Activated T-cell treated with anti-CD3 and anti-CD28 coated beads, Interleukin-2, amount 50 U/mL, for 4 hours (primary cell): ENCODE results near the gene HAX1. TPM values are rescaled to one million over a fixed set of nuclear protein-coding genes. Genes with fewer than 3 reads are reported as not detected.
"Not testable (repeated sequence)": the region's sequence is repeated elsewhere in the genome, so short reads cannot be mapped to it uniquely, and the experiment has no call there.

Experiments
- ATAC-seq, 2 donors: fragments of 200-7000 bp; cut with Tn5 transposase; one replicate each; pipeline ENCODE4 v1.10.0; 2021
- DNase-seq: peaks from one replicate; pipeline ENCODE4 v3.0.0-alpha.2; 2020
- H3K27me3 Mint-ChIP-seq: one replicate; pipeline ENCODE4 v1.8.0; 2021; ENCODE audit warnings: low read depth, mixed read lengths
- H3K36me3 Mint-ChIP-seq: one replicate; pipeline ENCODE4 v1.8.0; 2022; ENCODE audit warnings: mixed read lengths; ENCODE audit not compliant: insufficient read depth
- H3K4me1 Mint-ChIP-seq: one replicate; pipeline ENCODE4 v1.8.0; 2021; ENCODE audit warnings: low read depth, mixed read lengths
- H3K4me3 Mint-ChIP-seq: one replicate; pipeline ENCODE4 v1.8.0; 2021; ENCODE audit warnings: mild to moderate bottlenecking, moderate library complexity, mixed read lengths
- H3K9me3 Mint-ChIP-seq: one replicate; pipeline ENCODE4 v1.8.0; 2021; ENCODE audit warnings: mixed read lengths
- total RNA-seq, 3 donors: library from RNA; stranded (reverse); gene quantifications; one replicate each; pipeline ENCODE4 v1.2.1, GENCODE V29; 2021

HAX1 gene
- total RNA-seq = 100 to 1,000 TPM; 131 to 178 (median 157) TPM

- H3K4me3 Mint-ChIP-seq = peak within 1 kb of the TSS; percentile 99
- H3K27me3 Mint-ChIP-seq = no peaks in the 10 kb centered on the region
- H3K36me3 Mint-ChIP-seq = peaks cover 34% of the 10 kb centered on the region
- ATAC-seq = peak; percentile 88 to 96
- no peaks in the 10 kb centered on the region for H3K9me3 Mint-ChIP-seq
- H3K4me1 Mint-ChIP-seq = peaks cover 38% of the 10 kb centered on the region
- peak; percentile 96 for DNase-seq
Observed at GRCh38 chr1:154272217-154272998, at the start of gene HAX1. Gene HAX1, plus strand, starts transcription at chr1:154272629. Its CDS starts 95 bp downstream, at chr1:154272724.

GRCh38 chr1:154222918-154223317 lies 49.5 kb upstream of the HAX1 start:
- H3K4me3 Mint-ChIP-seq = peak overlapping the region; percentile 97
- peaks cover 41% of the 10 kb centered on the region for H3K36me3 Mint-ChIP-seq
- peaks cover 57% of the 10 kb centered on the region for H3K4me1 Mint-ChIP-seq
- no peak for ATAC-seq
- H3K27me3 Mint-ChIP-seq = no peaks in the 10 kb centered on the region
- DNase-seq = no peak
- H3K9me3 Mint-ChIP-seq = peaks cover 3% of the 10 kb centered on the region

- Mint-ChIP-seq H3K4me1 (peaks cover 52% of the 10 kb centered on the region), H3K36me3 (peaks cover 41% of the 10 kb centered on the region), H3K4me3 (peak overlapping the region; percentile 97), H3K9me3 (peaks cover 3% of the 10 kb centered on the region), H3K27me3 (no peaks in the 10 kb centered on the region)
- DNase-seq = no peak
- no peak for ATAC-seq
Observed at GRCh38 chr1:154223621-154224020, 48.8 kb upstream of the HAX1 start.

- peaks cover 3% of the 10 kb centered on the region for H3K9me3 Mint-ChIP-seq
- no peak overlapping the region for H3K4me3 Mint-ChIP-seq
- ATAC-seq (no peak), DNase-seq (no peak)
- H3K4me1 Mint-ChIP-seq = peaks cover 43% of the 10 kb centered on the region
- no peaks in the 10 kb centered on the region for H3K27me3 Mint-ChIP-seq
- H3K36me3 Mint-ChIP-seq = peaks cover 37% of the 10 kb centered on the region
Observed at GRCh38 chr1:154225370-154225769, 47.1 kb upstream of the HAX1 start.

GRCh38 chr1:154231112-154231511 lies 41.3 kb upstream of the HAX1 start:
- H3K27me3 Mint-ChIP-seq, DNase-seq, H3K4me3 Mint-ChIP-seq, H3K9me3 Mint-ChIP-seq, ATAC-seq: not testable (repeated sequence)
- Mint-ChIP-seq H3K36me3 (peaks cover 53% of the 10 kb centered on the region), H3K4me1 (peaks cover 11% of the 10 kb centered on the region)

- not testable (repeated sequence) for DNase-seq, H3K4me1 Mint-ChIP-seq, H3K9me3 Mint-ChIP-seq, ATAC-seq, H3K27me3 Mint-ChIP-seq, H3K4me3 Mint-ChIP-seq
- H3K36me3 Mint-ChIP-seq = peaks cover 58% of the 10 kb centered on the region
Observed at GRCh38 chr1:154233127-154233526, 39.3 kb upstream of the HAX1 start.

GRCh38 chr1:154236855-154237254 lies 35.6 kb upstream of the HAX1 start:
- no peaks in the 10 kb centered on the region for H3K9me3 Mint-ChIP-seq
- H3K36me3 Mint-ChIP-seq = peaks cover 66% of the 10 kb centered on the region
- no peak for ATAC-seq
- H3K4me1 Mint-ChIP-seq = peaks cover 26% of the 10 kb centered on the region
- no peak overlapping the region for H3K4me3 Mint-ChIP-seq
- no peaks in the 10 kb centered on the region for H3K27me3 Mint-ChIP-seq
- no peak for DNase-seq

GRCh38 chr1:154237435-154237834 lies 35.0 kb upstream of the HAX1 start:
- ATAC-seq = no peak
- Mint-ChIP-seq H3K27me3 (no peaks in the 10 kb centered on the region), H3K4me3 (no peak overlapping the region), H3K9me3 (no peaks in the 10 kb centered on the region), H3K4me1 (peaks cover 30% of the 10 kb centered on the region), H3K36me3 (peaks cover 68% of the 10 kb centered on the region)
- DNase-seq = no peak

- DNase-seq = no peak
Observed at GRCh38 chr1:154237880-154238506, 34.4 kb upstream of the HAX1 start.

GRCh38 chr1:154239491-154239890 lies 32.9 kb upstream of the HAX1 start:
- DNase-seq (no peak), ATAC-seq (no peak)
- Mint-ChIP-seq H3K36me3 (peaks cover 80% of the 10 kb centered on the region), H3K27me3 (no peaks in the 10 kb centered on the region), H3K9me3 (no peaks in the 10 kb centered on the region), H3K4me3 (no peak overlapping the region), H3K4me1 (peaks cover 29% of the 10 kb centered on the region)

More at GRCh38 chr1:154237880-154238506, 34.4 kb upstream of the HAX1 start:
- Mint-ChIP-seq H3K27me3 (no peaks in the 10 kb centered on the region), H3K4me3 (no peak overlapping the region), H3K36me3 (peaks cover 73% of the 10 kb centered on the region), H3K9me3 (no peaks in the 10 kb centered on the region), H3K4me1 (peaks cover 30% of the 10 kb centered on the region)
- no peak for ATAC-seq

GRCh38 chr1:154240294-154240833 lies 32.1 kb upstream of the HAX1 start:
- H3K4me3 Mint-ChIP-seq = no peak overlapping the region

GRCh38 chr1:154241703-154242351 lies 30.6 kb upstream of the HAX1 start:
- H3K4me3 Mint-ChIP-seq = no peak overlapping the region
- H3K4me1 Mint-ChIP-seq = peaks cover 29% of the 10 kb centered on the region
- DNase-seq = no peak
- H3K27me3 Mint-ChIP-seq = no peaks in the 10 kb centered on the region
- H3K36me3 Mint-ChIP-seq = peaks cover 69% of the 10 kb centered on the region
- no peak for ATAC-seq
- H3K9me3 Mint-ChIP-seq = no peaks in the 10 kb centered on the region

More at GRCh38 chr1:154240294-154240833, 32.1 kb upstream of the HAX1 start:
- H3K27me3 Mint-ChIP-seq = no peaks in the 10 kb centered on the region
- H3K36me3 Mint-ChIP-seq = peaks cover 72% of the 10 kb centered on the region
- DNase-seq = no peak
- H3K4me1 Mint-ChIP-seq = peaks cover 29% of the 10 kb centered on the region
- no peaks in the 10 kb centered on the region for H3K9me3 Mint-ChIP-seq
- no peak for ATAC-seq

GRCh38 chr1:154253671-154254070 lies 18.8 kb upstream of the HAX1 start:
- DNase-seq (no peak), ATAC-seq (no peak)
- Mint-ChIP-seq H3K36me3 (peaks cover 59% of the 10 kb centered on the region), H3K4me3 (no peak overlapping the region), H3K9me3 (no peaks in the 10 kb centered on the region), H3K4me1 (no peaks in the 10 kb centered on the region), H3K27me3 (no peaks in the 10 kb centered on the region)

- Mint-ChIP-seq H3K4me1 (peaks cover under 1% of the 10 kb centered on the region), H3K27me3 (no peaks in the 10 kb centered on the region), H3K9me3 (no peaks in the 10 kb centered on the region), H3K4me3 (no peak overlapping the region), H3K36me3 (peaks cover 56% of the 10 kb centered on the region)
- ATAC-seq (no peak), DNase-seq (no peak)
Observed at GRCh38 chr1:154256686-154257085, 15.7 kb upstream of the HAX1 start.
